Keratinocyte (primary cell): ENCODE measurements around the gene WWC1. TPM values are rescaled to one million over a fixed set of nuclear protein-coding genes. Genes with fewer than 3 reads are reported as not detected.

Experiments
- DNase-seq: peaks from one replicate; pipeline ENCODE4 v3.0.0-alpha.2; 2011; ENCODE audit warnings: low read depth, missing footprints, low spot score
- FAIRE-seq: peaks from 2 replicates; lab custom pipeline; 2011; peaks lifted over from hg19 to GRCh38; lab: Jason Lieb, UNC
- H2AFZ ChIP-seq: 2 replicates; pipeline ENCODE4 v1.6.0; 2012; ENCODE audit warnings: low read length, control low read depth, inconsistent platforms; ENCODE audit not compliant: control insufficient read depth
- H3K27ac ChIP-seq: 2 replicates; pipeline ENCODE4 v1.5.1; 2011; ENCODE audit warnings: low read length; ENCODE audit not compliant: control insufficient read depth, insufficient read depth
- H3K27me3 ChIP-seq: 3 replicates; pipeline ENCODE4 v1.6.0; 2011; ENCODE audit warnings: low read length; ENCODE audit not compliant: control insufficient read depth, insufficient read depth; ENCODE audit errors: extremely low read depth
- H3K36me3 ChIP-seq, 2 experiments: 2 replicates in 1 of 2; 3 replicates in 1 of 2; pipeline ENCODE4 v1.5.1; 2011; ENCODE audit warnings: low read length in 2 of 2, mild to moderate bottlenecking in 1 of 2; ENCODE audit not compliant: control insufficient read depth in 2 of 2, insufficient read depth in 2 of 2; ENCODE audit errors: extremely low read depth in 1 of 2
- H3K4me1 ChIP-seq: 3 replicates; pipeline ENCODE4 v1.5.1; 2011; ENCODE audit warnings: low read length; ENCODE audit not compliant: control insufficient read depth, insufficient read depth; ENCODE audit errors: extremely low read depth
- H3K4me2 ChIP-seq: 3 replicates; pipeline ENCODE4 v1.6.0; 2011; ENCODE audit warnings: low read depth, low read length; ENCODE audit not compliant: control insufficient read depth, insufficient read depth; ENCODE audit errors: extremely low read depth
- H3K4me3 ChIP-seq, 3 experiments: fragments of 200-600 bp in 1 of 3; sonication (generic) in 1 of 3; 2 replicates in 2 of 3; 3 replicates in 1 of 3; pipeline ENCODE4 v1.5.1; 2011 to 2016; ENCODE audit warnings: low read length in 3 of 3, mild to moderate bottlenecking in 3 of 3, control low read depth in 2 of 3, inconsistent platforms in 1 of 3, low read depth in 1 of 3, mixed read lengths in 1 of 3, mixed run types in 1 of 3, moderate library complexity in 1 of 3; ENCODE audit not compliant: control insufficient read depth in 2 of 3, insufficient read depth in 2 of 3; ENCODE audit errors: extremely low read depth in 1 of 3
- H3K79me2 ChIP-seq: 2 replicates; pipeline ENCODE4 v1.6.0; 2012; ENCODE audit warnings: low read length; ENCODE audit not compliant: control insufficient read depth, insufficient read depth
- H3K9ac ChIP-seq: 3 replicates; pipeline ENCODE4 v1.6.0; 2011; ENCODE audit warnings: low read length; ENCODE audit not compliant: control insufficient read depth, insufficient read depth; ENCODE audit errors: extremely low read depth
- H3K9me1 ChIP-seq: 3 replicates; pipeline ENCODE4 v1.6.0; 2011; ENCODE audit warnings: low read length; ENCODE audit not compliant: control insufficient read depth, insufficient read depth; ENCODE audit errors: extremely low read depth
- H3K9me3 ChIP-seq: 2 replicates; pipeline ENCODE4 v1.5.1; 2012; ENCODE audit warnings: low read depth, low read length; ENCODE audit not compliant: control insufficient read depth
- H4K20me1 ChIP-seq: 3 replicates; pipeline ENCODE4 v1.6.0; 2011; ENCODE audit warnings: low read length; ENCODE audit not compliant: control insufficient read depth, insufficient read depth; ENCODE audit errors: extremely low read depth
- CTCF ChIP-seq, 3 experiments: IDR thresholded peaks in 1 of 3; conservative IDR thresholded peaks in 1 of 3; optimal IDR thresholded peaks in 1 of 3; 2 replicates in 2 of 3; 3 replicates in 1 of 3; pipeline versions ENCODE3 to v1.5.1; 2011; ENCODE audit warnings: low read length in 3 of 3, mild to moderate bottlenecking in 3 of 3, moderate library complexity in 2 of 3, control low read depth in 1 of 3, inconsistent platforms in 1 of 3; ENCODE audit not compliant: insufficient read depth in 2 of 3; ENCODE audit errors: extremely low read depth in 1 of 3
- EZH2 ChIP-seq: IDR thresholded peaks from one replicate; pipeline ENCODE4 v1.6.1; 2012; ENCODE audit warnings: inconsistent platforms, mild to moderate bottlenecking, low read length, moderate library complexity
- dilution Hi-C: fragments of 300-500 bp; cut with MboI; formaldehyde crosslinking; loops from one replicate; pipeline ENCODE4 v1.7.0; 2020; ENCODE audit warnings: low sequenced_read_pairs; ENCODE audit not compliant: extremely low pct_ligation_motif_present
- polyA plus RNA-seq, 5 experiments: library from polyadenylated mRNA; depleted of rRNA in 3 of 5; stranded (reverse) in 3 of 5; stranded (forward) in 1 of 5; unstranded in 1 of 5; fragments of >200 nt; gene quantifications; 1 replicate in 1 of 5; 2 replicates in 3 of 5; 3 replicates in 1 of 5; pipeline versions ENCODE4 v1.2.1 to v1.2.3, GENCODE V29; 2011 to 2012; ENCODE audit warnings: missing spikeins in 2 of 5, low read depth in 1 of 5, low replicate concordance in 1 of 5

Gene WWC1
- polyA plus RNA-seq, 1 donor (not counting 4 experiments of a cell fraction or from before 2014, with no cell fraction given): 19.8 TPM

GRCh38 chr5:168353216-168353957 is 61.9 kb downstream of the WWC1 start:
- dilution Hi-C loops: no loop called here
- Histone ChIP-seq H3K9ac (no peak overlapping the region), H3K9me1 (no peaks in the 10 kb centered on the region), H3K4me3 (no peak overlapping the region), H3K4me1 (peaks cover 6% of the 10 kb centered on the region), H2AFZ (no peak overlapping the region), H4K20me1 (no peaks in the 10 kb centered on the region), H3K79me2 (peaks cover 64% of the 10 kb centered on the region), H3K36me3 (peaks cover 0 to 3% of the 10 kb centered on the region in 2 experiments), H3K4me2 (no peak overlapping the region), H3K27ac (no peak overlapping the region), H3K27me3 (no peaks in the 10 kb centered on the region), H3K9me3 (no peaks in the 10 kb centered on the region)
- DNase-seq (no peak), FAIRE-seq (no peak)
- TF ChIP-seq EZH2: no peak
- no peak for TF ChIP-seq CTCF (optimal IDR thresholded peaks at IDR 0.05 in 1 of 3, IDR thresholded peaks at IDR 0.05 in 1 of 3, conservative IDR thresholded peaks at IDR 0.05 in 1 of 3; ENCODE audit: extremely low read depth in 1 of 3, insufficient read depth in 2 of 3, low read length in 3 of 3)

GRCh38 chr5:168354397-168354796 is 63.0 kb downstream of the WWC1 start:
- no peak for DNase-seq
- no peak overlapping the region for H3K4me2 ChIP-seq
- no peak for FAIRE-seq
- H3K9me3 ChIP-seq: no peaks in the 10 kb centered on the region
- H3K79me2 ChIP-seq: peaks cover 62% of the 10 kb centered on the region
- H3K36me3 ChIP-seq: peaks cover 0 to 3% of the 10 kb centered on the region in 2 experiments
- H3K27ac ChIP-seq: no peak overlapping the region
- H2AFZ ChIP-seq: no peak overlapping the region
- no peaks in the 10 kb centered on the region for H4K20me1 ChIP-seq
- H3K9ac ChIP-seq: no peak overlapping the region
- dilution Hi-C loops: no loop called here
- H3K4me1 ChIP-seq: peaks cover 11% of the 10 kb centered on the region
- TF ChIP-seq EZH2: no peak
- no peak for TF ChIP-seq CTCF (optimal IDR thresholded peaks at IDR 0.05 in 1 of 3, IDR thresholded peaks at IDR 0.05 in 1 of 3, conservative IDR thresholded peaks at IDR 0.05 in 1 of 3; ENCODE audit: extremely low read depth in 1 of 3, insufficient read depth in 2 of 3, low read length in 3 of 3)
- H3K9me1 ChIP-seq: no peaks in the 10 kb centered on the region
- H3K4me3 ChIP-seq: no peak overlapping the region
- no peaks in the 10 kb centered on the region for H3K27me3 ChIP-seq
